Measurements from ENCODE around the gene FCRL4.
"Not testable (repeated sequence)": the region's sequence is repeated elsewhere in the genome, so short reads cannot be mapped to it uniquely, and the experiment has no call there.

The FCRL4 gene

GRCh38 chr1:157551694-157552693, 45.9 kb downstream of the FCRL4 start, which contains the start of gene FCRL5:
FCRL5 (minus strand) TSS chr1:157552515; CDS start chr1:157552362, 153 bp downstream.
- DNase-seq (ENCODE audit: low read depth), result no peak

GRCh38 chr1:157548081-157548480, 49.8 kb downstream of the FCRL4 start:
- DNase-seq (ENCODE audit: low read depth), result not testable (repeated sequence)

- no peak for DNase-seq (ENCODE audit: low read depth)
Observed at GRCh38 chr1:157542676-157543075, 55.2 kb downstream of the FCRL4 start.

- DNase-seq (ENCODE audit: low read depth), result no peak
Observed at GRCh38 chr1:157540852-157541251, 57.0 kb downstream of the FCRL4 start.

GRCh38 chr1:157540160-157540748, 57.6 kb downstream of the FCRL4 start:
- no peak for DNase-seq (ENCODE audit: low read depth)

- no peak for DNase-seq (ENCODE audit: low read depth)
Observed at GRCh38 chr1:157539568-157539967, 58.3 kb downstream of the FCRL4 start.

- no peak for DNase-seq (ENCODE audit: low read depth)
Observed at GRCh38 chr1:157532569-157532968, 65.3 kb downstream of the FCRL4 start.

GRCh38 chr1:157523774-157524493, 74.0 kb downstream of the FCRL4 start:
- no peak for DNase-seq (ENCODE audit: low read depth)

Data from HS-27A (cell line).